GM21576 (cell line): ENCODE data around the gene CENPS.
A peak's percentile ranks its signal among the peaks of the same experiment; 100 is the strongest.
"Not testable (repeated sequence)": the region's sequence is repeated elsewhere in the genome, so short reads cannot be mapped to it uniquely, and the experiment has no call there.

Source experiments
- ATAC-seq: cut with Tn5 transposase; IDR thresholded peaks from one replicate; pipeline ENCODE4 v1.9.1; 2021; ENCODE audit warnings: mild to moderate bottlenecking, moderate library complexity; ENCODE audit not compliant: unreplicated experiment

CENPS gene

DNA sequence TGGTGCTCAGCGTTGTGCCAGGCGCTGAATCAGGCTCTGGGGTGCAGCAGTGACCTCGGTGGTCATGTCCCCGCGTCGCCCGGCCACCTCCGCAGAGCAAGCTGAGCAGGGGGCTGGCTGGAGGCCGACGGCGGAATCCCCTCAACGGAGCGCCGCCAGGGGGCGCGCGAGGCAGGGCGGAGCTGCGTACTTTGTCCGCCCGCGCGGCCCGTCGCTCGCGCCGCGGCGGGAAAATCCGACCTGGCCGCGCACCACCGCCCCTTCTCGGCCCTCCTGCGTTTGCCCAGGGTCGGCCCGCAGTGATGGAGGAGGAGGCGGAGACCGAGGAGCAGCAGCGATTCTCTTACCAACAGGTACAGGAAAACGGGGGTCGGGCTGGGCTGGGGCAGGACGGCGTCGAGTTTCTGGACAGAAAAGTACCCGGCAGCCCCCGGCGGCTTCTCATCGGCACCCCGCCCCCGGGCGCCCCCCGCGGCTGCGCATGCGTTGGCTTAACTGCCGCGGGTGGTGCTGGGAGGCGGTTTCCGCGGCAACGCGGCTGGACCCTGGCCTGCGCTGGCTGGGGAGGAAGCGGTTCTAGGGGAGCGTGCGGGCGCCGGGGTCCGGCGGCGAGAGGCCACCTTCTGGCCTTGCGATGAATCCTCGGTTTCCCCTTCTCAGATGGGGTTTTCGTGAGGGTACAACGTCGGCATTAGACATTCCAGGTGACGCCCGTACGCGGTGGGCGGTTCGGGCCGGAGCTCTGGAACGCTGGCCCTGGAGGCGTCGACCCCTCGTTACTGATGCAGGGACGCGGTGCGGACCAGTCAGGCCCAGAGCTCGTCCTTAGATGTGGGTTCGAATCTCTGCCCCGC lies at the start of gene CENPS:
TSS of gene CENPS (plus strand) at position 218 of the 854 bp plus-strand sequence. CDS start at position 303, 85 bp downstream.
- peak; percentile 70 for ATAC-seq

DNA sequence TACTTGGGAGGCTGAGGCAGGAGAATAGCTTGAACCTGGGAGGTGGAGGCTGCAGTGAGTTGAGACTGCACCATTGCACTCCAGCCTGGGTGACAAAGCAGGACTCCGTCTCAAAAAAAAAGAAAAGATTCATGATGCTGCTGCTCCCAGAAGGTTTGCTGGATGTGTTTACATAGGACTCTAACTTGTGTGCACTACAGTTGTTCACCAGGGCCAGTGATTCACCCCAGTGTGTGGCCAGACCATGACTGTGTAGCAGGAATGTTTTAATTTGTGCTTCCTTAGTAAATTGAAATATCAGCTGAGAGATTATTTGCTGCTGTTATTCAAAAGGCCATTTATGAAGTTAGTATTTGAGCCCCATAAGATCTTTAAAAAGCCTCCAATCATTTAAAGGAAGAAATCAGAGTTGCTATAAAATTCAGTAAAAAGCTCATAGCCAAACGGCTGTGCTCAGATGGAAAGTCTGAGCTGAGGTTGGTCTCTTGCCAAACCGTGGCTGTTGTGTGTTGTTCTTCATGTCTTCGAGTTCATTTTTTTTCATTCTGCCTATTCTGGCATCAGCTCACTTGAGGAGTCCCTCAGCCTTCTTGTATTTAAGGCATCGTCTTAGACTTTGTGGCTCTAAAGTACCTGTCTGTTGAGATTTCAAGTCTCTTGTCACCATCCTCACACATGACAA lies 49.5 kb upstream of the CENPS start:
- no peak for ATAC-seq

DNA sequence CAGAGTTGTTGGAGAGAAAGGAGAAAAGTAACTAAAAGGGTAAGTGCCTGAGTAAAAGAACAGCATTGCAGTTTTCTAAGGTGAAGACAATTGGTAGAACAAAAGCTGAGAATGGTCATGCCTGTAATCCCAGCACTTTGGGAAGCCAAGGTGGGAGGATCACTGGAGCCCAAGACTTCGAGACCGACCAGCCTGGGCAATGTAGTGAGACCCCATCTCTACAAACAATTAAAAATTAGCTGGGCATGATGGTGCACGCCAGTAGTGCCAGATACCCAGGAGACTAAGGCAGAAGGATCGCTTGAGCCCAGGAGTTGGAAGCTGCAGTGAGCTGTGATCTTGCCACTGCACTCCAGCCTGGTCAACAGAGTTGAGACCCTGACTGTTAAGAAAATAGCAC lies 46.6 kb upstream of the CENPS start:
- no peak for ATAC-seq

DNA sequence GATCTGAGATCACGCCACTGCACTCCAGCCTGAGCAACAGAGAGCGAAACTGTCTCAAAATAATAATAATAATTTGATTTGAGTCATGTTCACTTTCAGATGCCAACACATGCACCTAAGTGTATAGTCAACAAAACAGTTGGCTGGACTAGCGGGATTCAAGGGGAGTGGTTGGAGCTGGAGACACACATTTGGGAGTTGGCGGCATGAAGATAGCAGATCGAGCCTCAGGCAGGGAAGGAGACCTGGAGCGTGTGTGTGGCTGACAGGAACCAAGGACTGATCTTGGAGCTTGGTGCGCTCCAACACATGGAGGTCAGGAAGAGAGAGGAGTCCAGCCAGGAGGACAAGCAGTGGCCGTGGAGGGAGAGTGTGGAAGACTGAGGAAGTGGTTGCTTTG lies 46.0 kb upstream of the CENPS start:
- ATAC-seq = no peak

DNA sequence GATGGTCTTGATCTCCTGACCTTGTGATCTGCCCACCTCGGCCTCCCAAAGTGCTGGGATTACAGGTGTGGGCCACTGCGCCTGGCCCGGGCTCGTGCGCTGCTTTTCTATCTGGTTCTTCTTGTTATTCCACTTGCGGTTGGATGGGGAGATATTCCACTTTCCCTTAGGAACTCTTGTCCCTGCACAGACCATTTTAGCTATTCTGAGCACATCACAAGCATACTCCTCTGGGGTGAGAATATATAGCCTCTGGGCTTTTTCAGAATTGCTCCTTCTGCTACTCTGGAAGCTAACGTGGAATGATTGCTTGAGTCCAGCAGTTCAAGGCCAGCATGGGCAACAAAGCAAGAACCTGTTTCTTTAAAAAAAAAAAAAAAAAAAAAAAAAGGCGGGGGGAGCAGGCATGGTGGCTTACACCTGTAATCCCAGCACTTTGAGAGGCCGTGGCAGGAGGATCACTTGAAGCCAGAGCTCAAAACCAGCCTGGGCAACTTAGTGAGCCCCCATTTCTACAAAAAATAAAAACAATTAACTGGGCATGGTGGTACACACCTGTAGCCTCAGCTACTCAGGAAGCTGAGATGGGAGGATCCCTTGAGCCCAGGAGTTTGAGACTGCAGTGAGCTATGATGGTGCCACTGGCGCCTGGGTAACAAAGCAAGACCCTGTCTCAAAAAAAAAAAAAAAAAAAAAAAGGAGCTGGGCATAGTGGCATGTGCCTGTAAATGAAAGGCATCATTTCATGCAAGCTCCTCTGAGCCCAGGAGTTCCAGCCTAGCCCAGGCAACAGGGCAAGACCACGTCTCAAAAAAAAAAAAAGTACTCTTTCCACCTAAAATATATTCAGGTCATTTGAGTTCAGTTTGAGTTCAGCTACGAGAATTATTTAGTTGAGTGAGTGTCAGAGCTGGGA lies 43.2 kb upstream of the CENPS start:
- ATAC-seq = no peak

DNA sequence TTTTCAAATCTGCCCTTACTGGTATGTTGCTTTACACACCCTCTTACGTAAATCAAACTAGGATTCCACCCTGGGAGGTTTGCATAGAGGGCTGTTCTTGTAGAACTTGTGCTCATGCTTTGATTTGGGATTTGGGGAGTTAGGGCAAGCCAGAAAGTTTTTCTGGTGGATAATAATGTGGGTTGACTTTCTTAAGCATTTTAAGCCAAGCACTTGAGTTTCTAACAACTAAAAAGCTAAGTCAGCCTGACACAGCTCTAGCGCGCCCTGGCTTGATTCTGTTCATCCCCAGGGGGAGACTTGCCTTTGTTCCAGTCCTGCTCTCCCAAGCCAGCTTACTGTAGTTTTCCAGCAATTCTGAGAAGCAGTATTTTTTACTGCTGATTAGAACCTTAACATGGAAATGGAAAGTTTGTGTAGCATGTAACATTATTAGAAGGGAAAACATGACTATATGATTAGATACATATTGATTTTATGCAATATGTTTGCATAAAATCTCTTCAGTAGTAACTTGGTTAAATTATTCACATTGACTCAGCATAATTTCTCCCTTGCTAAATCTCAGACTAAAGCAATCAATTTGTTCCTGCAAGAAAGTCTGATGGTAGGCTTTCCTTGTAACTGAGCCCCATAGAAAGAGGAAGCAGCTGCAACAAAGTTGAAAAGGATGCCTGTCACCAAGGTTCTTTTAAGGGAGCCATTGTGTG lies 42.4 kb upstream of the CENPS start:
- ATAC-seq = no peak

DNA sequence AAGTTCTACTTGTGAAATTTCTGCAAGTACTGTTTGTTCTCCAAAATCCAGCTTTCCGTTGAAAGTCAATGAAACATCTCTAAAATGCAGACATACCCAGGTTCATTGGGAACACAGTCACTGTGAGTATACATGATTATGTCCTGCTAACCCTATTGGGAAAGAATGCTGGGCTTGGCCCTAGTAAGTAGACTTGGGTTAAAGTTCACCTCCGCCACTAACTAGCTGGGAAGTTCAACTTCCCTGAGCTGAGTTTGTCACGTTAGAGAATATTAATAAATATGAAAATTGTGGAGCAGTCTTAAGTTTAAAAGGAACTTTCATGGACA lies 41.9 kb upstream of the CENPS start:
- no peak for ATAC-seq

DNA sequence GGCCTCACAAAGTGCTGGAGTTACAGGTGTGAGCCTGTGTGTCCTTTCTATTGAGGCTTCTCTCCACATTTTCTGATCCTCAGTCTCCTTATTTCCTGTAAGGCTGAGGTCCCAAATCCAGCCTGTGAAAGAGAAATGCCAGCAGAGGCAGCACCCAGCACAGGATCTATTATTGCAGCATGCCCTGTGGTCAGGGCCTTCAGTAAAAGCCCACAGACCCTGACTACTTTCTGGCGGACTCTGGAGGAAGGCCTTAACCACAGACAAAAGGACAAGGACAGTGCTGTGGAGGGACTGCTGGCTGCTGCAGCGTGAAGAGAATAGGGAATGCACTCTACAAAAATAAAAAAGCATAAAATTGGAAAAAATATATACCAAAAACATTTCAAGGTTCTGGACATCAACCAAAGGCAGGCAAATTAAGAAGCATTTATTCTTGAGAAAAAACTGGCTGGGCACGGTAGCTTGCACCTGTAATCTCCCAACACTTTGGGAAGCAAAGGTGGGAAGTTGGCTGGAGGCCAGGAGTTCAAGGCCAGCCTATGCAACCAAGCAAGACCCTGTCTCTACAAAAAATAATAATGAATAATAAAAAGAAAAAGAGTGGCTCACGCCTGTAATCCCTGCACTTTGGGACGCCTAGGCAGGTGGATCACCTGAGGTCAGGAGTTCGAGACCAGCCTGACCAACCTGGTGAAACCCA lies 40.8 kb upstream of the CENPS start:
- no peak for ATAC-seq

DNA sequence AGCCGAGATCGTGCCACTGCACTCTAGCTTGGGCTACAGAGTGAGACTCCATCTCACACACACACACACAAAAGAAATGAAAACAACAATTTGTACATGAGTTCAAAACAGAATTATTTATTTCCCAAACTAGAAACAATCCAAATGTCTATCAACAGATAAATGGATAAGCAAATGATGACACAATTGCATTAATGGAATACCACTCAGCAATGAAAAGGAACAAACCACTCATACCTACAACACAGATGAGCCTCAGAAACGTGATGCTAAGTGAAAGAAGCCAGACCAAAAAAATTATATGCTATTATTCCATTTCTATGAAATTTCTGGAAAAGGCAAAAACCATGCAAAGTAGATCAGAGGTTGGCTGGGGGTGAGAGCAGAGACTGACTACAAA lies 33.4 kb upstream of the CENPS start:
- ATAC-seq = no peak

DNA sequence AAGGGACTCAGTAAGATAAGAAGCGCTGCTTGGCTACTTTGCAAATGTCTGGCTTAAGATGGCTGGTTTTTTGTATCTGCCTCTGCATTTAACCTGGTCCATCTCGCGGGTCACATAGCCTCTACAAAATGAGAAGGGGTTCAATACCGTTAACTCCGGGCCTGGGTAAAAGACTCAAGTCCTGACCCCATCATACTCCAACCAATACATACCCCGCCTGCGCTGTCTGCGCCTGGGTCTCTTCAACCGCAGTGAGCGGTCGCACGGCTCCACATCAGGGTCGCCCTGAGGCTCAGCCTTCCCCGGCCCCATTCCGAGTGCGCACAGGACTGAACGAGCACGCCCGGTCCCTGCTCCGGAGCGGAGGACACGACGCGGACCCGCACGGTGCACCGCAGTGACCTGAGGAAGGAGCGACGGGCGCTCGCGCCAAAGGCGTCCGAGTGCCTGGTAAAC lies 31.9 kb upstream of the CENPS start:
- ATAC-seq = no peak

DNA sequence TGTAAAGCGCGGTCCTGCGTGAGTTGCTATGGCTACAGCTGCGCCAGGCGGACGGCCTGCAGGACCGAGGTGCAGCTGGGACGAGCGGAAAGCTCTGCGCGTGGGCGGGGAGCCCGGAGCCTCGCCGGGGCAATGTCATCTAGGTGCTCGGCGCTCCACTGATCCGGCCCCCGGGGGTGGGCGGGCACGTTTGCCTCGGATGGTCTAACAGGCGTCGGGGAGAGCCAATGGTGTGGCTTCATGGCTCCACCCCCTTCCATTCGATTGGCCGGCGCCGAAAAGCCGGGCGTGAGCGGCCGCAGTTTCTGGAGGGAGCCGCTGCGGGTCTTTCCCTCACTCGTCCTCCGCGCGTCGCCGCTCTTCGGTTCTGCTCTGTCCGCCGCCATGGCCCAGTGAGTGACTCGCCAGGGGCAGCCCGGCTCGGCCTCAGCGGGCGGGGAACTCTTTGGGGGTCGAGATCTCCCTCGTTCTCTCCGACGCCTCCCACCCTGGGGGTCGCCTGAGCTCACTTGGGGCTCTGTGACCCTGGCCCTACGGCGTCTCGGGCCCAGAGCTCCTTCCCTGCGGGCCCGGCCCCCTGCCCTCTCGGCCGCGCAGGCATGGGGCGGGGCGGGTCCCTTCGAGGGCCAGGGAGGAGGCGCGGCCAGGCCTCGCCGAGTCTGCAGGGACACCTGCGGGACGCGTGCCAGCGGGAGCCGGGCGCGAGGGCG lies 31.3 kb upstream of the CENPS start, which contains the start of gene PGD:
TSS of gene PGD (plus strand) at position 331 of the 710 bp plus-strand sequence. CDS start at position 385, 54 bp downstream.
- peak; percentile 88 for ATAC-seq

DNA sequence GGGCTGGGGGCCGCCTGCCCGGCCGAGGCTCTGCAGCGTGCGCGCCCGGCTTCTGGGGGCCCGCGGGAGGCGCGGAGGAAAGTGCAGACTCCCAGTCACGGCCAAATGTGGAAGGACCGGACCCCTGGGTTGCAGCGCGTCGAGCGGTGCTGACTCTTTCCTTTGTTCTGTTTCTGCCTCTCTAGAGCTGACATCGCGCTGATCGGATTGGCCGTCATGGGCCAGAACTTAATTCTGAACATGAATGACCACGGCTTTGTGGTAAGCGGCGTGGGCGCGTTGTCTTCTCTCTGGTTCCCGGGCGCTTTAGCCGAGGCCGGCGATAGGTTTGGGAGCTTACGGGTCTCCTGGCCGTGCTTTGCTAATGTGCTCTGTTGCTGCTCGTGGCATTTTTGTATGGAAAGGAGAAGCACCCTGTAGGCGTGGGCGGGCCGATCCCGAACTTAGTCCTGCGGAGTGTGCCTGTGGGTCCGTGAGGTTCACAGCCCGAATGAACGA lies 30.7 kb upstream of the CENPS start:
- ATAC-seq = no peak

DNA sequence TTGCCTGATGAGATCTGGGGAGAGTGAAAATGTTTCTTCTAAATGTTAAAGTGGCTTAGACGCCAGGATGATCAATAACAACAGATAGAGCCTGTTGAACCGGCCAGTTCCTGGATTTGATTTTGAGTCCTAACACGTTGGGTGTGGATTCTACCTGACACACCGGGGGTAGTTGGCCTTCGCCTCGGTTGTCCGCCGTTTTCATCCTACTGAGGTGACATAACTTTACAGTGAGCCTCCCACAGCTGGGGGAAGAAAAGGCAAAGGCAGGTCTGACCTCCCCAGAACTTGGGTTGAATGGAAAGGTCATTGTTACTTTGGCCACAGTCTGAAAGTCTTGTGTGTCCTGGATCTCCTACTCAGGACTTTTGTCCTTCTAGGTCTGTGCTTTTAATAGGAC lies 30.2 kb upstream of the CENPS start:
- no peak for ATAC-seq

DNA sequence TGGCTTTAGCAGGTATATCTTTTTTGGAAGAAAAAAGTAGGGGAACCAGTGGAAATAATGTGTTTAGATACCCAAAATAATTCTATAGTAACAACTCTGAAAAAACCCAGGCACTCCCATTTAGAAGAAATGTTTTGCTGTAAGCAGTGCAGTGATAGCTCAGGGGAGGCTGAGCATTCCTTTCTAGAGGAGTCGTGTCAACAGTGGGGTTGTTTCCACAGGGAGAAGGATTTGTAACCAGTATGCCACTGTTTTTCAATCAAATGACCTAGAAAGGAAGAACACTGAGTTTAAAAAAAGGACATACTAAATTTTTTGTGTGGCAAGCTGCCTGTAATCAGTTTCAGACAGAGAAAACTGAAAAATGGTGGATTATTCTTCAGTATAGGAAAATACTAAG lies 29.0 kb upstream of the CENPS start:
- no peak for ATAC-seq

DNA sequence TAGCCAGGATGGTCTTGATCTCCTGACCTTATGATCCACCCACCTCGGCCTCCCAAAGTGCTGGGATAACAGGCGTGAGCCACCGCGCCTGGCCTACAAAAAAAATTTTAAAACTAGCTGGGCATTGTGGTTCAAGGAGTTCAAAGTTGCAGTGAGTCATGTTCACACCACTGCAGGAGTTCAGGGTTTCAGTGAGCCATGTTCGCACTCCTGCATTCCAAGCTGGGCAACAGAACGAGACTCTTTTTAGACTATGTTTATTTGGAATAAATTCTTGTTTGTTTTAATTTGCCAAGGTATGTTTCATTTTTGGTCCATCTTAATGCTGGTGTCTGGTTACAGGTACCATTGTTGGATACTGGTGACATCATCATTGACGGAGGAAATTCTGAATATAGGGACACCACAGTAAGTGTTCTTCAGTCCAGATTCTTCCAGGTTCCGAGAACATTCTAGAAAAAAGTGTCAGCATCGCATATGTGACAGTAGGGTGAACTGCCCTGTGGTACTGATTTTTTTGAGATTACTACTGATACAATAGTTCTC lies 27.4 kb upstream of the CENPS start:
- ATAC-seq = no peak

DNA sequence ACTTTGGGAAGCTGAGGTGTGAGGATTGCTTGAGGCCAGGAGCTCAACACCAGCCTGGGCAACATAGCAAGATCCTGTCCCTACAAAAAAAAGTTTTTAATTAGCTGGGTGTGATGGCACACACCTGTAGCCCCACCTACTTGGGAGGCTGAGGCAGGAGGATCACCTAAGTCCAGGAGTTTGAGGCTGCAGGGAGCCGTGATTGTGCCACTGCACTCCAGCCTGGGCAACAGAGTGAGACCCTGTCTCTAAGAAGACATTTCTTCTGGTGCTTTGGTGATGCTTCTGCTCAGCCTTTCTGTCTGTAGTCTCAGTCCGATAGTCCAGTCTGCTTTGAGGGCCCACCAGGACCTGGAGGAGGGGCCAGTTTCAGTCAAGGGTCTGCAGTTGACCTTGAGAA lies 23.0 kb upstream of the CENPS start:
- no peak for ATAC-seq

DNA sequence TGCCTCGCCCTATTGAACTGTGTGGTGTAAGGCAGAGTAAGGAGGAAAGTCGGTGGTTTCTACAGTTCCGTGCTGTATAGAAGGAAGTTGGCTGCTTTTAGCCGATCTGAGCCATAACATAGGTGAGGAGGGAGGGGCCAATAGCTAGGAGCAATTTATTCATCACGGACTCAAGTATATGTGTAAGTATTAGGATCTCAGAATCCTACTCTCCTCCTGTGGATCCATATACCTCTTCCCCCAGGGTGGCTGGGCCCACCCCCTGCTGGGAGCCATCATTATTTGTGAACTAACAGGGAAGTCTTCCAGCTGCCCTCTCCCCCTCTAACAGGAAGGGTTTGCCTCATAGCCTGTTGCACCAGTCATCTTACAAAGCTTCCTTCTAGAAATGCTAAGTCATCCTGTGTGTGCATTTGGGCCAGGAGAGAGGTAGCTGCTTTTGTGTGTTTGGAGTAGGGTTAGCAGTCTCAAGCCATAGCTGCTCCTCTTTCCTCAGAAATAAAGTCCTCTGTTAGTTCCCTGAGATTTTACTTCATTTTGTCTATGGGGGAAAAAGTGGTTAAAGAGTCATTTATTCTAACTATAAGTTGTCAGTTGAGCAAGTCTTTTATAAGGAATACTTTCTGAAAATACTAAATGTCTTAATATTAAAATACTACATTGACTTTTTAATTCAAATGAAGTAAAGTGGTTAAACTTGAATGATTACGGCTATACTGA lies 14.9 kb upstream of the CENPS start:
- no peak for ATAC-seq

DNA sequence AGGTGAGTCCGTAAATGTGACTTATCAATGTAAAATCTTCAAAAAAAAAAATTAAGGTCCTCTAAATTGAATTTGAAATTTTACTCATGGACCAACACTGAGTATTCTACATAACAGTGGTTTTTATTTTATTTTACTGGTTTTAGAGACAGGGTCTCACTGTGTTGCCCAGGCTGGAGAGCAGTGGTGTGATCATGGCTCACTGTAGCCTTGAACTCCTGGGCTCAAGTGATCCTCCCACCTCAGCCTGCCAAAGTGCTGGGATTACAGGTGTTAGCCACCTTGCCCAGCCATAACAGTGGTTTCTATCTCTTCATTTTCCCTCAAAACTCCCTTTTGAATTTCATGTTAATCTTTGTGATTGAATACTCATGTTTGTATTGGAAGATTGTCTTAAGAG lies 14.3 kb upstream of the CENPS start:
- ATAC-seq = not testable (repeated sequence)
